HG03064 (cell line): ENCODE data around the gene ZCCHC7.
A peak's percentile ranks its signal among the peaks of the same experiment; 100 is the strongest.
"Not testable (repeated sequence)": the region's sequence is repeated elsewhere in the genome, so short reads cannot be mapped to it uniquely, and the experiment has no call there.

Experiments
- ATAC-seq: cut with Tn5 transposase; IDR thresholded peaks from one replicate; pipeline ENCODE4 v1.9.1; 2021; ENCODE audit warnings: low read depth; ENCODE audit not compliant: unreplicated experiment

The ZCCHC7 gene

DNA sequence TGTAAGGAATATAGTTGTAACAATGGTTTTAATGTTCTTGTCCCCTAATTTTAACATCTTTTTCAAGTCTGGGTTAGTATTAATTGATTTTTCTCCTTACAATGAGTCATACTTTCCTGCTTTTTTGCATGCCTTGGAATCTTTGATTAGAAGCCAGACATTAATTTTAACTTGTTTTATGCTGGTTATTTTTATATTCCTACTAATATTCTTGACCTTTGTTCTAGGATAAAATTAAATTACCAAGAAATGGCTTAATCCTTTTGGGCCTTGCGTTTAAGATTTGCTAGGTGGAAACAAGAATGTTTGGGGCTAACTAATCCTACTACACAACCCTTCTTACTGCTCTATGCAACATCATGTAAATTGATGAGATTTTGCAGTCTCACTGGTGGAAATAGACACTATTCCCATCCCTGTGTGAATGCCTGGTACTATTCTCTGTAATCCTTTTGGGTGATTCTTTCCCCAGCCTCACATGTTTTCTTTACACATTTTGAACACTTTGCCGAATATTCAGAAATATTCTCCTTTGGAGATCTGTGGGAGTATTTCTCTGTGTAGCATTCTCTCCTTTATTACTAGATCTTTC is 47.2 kb downstream of the ZCCHC7 start:
- no peak for ATAC-seq

GRCh38 chr9:37172557-37172956 is 52.2 kb downstream of the ZCCHC7 start:
- no peak for ATAC-seq

DNA sequence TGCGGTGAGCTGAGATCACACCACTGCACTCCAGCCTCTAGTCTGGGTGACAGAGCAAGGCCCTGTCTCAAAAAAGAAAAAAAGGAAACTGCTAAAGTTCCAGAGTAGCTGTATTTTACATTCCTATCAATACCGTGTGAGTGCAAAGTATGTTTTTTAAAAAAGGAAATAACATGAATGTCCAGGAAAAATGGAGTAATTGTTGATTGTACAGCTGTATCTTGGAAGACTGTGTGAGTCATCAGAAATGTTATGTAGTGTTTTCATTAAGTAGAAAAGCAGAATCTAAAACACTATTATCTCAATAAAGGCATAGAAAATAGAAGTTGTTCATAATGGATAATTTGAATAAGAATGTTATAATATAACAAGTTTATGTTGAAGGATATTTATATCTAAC is 53.9 kb downstream of the ZCCHC7 start:
- ATAC-seq: no peak

DNA sequence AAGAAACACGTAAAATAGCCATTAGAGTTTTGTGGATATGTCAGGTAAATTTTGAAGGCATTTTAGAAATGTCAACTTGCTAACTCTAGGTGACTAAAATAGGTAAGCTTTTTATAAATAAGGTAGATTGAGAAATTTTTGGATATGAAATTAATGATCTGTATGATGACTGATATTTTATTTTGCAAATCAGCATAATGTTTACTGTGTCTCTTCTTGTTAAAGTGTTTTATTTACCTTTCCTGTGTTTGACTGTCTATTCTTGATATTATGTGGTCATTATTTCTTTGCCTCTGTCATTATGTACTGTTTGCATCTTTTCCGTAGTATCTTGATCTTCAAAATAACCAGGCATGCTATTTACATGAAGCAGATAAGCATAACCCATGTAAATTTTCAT is 58.4 kb downstream of the ZCCHC7 start:
- no peak for ATAC-seq

DNA sequence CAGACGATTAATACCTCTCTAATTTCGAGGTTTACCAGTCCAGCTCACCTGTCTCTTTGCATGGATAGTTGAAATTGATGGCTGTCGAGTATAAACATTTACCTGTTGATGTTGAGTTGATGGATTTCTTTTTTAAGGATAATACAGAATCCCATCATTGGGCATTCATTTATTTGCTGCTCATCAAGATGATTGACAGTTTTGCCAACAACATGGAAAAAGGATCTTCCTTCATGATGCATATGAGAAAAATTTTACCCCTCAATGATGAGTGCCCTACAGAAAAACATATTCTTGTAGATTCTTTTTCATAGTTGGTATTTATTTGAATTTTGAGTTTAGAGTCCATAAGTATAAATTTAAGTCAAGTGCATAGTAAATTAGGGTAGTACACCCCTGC is 59.2 kb downstream of the ZCCHC7 start:
- ATAC-seq: no peak

DNA sequence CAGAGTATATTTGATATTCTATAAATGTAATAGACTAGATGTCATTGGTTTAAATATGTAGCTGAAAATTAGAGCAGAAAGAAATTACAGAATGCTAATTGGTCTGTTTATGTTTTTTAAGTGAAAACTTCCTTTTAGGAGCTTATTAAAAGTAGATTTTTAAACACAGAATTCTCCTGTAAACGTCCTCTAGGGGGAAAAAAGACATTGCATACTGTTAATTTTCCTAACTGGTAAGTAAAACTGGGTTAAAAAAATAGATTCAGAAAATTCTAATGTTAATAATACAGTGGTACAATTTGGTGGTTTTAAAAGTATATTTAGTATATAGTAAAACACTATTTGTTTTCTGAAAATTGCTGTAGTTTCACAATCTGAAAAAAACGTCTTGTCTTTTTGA is 59.8 kb downstream of the ZCCHC7 start:
- ATAC-seq: no peak

DNA sequence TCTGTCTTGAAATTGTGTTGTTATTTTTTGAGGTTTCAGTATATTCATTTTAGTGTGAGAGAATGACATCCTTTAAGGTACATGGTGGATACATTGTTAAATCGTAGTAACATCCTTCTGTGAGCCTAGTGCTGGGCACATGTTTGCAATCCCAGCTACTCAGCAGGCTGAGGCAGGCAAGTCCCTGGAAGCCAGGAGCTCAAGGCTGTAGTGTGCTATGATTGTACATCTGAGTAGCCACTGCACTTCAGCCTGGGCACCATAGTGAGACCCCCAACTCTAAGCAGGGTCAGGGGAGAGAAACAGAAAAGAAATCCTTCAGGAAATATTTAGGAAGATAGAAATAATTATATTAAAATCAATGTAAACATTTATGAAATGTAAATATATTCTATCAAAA is 62.3 kb downstream of the ZCCHC7 start:
- ATAC-seq: no peak

DNA sequence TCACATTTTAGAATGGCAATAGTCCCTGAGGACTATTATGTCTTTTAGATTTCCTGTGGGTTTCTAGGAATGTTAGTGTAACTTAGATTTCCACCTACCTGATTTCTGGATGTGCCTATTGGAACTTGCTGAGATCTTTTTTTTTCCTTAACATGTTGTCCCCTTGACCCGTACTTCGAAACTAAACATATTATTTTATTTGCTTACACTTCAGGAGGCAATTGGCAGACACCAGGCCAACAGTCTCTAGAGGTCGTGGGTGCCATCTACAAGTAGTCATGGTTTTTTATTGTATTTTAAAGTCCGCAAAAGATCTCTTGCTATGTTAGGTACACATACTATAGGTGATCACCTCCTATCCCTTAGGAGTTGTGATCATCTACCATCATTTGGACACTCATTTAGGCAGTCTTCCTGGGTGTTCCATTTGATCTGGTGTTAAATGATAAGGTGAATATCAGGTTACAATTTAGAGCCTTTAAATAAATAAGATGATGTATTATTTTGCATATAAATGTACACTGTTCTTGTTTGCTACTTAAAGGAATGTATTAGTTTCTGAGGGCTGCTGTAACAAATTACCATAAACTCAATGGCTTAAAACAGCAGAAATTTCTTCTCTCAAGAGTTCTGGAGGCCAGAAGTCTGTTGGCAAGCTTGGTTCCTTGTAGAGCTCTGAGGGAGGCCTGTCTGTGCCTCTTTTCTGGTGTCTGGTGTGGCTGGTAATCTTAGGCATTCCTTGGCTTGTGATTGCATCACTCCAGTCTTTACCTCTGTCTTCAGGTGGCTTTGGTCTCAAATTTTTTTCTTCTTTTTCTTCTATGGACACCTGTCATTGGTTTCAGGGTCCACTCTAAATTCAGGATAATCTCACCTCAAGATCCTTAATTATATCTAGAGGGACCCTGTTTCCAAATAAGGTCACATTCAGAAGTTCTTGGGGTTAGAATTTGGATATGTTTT is 64.8 kb downstream of the ZCCHC7 start:
- no peak for ATAC-seq

DNA sequence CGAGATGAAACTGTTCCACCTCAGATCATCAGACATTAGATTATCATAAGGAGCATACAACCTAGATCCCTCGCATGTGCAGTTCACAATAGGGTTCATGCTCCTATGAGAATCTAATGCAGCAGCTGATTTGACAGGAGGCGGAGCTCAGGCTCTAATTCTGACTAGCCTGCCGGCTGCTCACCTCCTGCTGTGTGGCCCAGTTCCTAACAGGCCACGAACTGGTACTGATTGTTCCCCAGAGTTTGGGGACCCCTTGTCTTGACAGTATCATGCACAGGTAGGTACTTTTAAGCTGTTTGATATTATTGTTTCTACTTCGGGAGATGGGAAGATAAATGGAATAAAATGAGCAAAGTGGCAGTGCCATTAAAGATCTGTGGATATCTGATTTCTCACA is 66.9 kb downstream of the ZCCHC7 start:
- ATAC-seq: peak; percentile 51

DNA sequence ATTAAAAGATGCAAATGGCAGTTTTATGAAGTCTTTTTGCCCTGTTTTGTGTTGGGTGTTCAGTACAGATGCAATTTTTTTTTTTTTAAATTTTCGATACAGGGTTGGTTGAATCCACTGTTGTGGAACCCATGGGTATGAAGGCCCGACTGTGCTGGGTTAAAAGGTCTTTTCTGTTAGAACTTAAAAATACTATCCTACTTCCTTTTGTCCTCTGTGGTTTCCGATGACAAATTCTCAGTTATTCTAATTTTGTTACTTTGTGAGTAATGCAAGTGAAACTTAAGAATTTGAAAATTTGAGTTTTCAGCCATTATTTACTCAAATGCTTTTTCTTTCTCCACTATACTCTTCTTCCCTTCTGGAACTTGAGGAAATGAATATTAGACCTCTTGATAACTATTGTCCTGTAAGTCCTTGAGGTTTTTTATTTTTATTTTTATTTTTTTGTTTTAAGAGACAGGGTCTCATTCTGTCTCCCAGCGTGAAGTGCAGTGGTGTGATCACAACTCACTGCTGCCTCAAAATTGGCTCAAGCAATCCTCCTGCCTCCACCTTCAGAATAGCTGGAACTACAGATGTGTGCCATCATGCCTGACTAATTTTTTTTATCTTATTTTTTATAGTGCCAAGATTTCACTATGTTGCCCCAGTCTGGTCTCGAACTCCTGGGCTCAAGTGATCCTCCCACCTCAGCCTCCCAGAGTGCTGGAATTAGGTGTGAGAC is 67.5 kb downstream of the ZCCHC7 start:
- peak; percentile 68 for ATAC-seq

DNA sequence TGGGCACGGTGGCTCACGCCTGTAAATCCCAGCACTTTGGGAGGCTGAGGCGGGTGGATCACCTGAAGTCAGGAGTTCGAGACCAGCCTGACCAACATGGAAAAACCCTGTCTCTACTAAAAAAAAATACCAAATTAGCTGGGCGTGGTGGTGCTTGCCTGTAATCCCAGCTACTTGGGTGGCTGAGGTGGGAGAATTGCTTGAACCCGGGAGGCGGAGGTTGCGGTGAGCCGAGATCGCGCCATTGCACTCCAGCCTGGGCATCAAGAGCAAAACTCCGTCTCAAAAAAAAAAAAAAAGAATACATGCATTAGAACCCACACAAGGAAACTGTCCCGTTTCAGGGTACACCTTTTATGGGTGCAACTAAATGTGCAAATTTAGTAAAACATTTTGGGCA is 70.4 kb downstream of the ZCCHC7 start:
- not testable (repeated sequence) for ATAC-seq

- no peak for ATAC-seq
Observed at GRCh38 chr9:37191403-37192089, 71.2 kb downstream of the ZCCHC7 start.

DNA sequence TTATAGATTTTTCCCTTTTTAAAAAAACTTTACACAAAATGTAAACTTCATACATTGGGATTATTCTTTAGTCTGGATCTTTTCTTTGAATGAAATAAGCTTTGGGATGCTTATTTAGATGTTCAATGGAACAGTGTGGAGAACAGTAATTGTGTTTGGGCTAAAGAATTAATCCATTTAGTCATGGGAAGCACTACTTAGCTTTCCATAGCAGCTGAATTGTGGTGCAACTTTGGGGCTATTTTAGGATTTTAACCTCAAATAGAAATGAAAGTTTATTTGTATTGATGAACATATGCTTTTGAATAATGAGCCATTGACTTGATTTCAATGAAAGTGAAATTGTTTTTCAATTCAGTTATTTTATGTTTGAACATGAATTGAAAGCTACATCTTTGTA is 72.4 kb downstream of the ZCCHC7 start:
- ATAC-seq: no peak

- peak; percentile 62 for ATAC-seq
Observed at GRCh38 chr9:37197158-37198038, 77.0 kb downstream of the ZCCHC7 start.

DNA sequence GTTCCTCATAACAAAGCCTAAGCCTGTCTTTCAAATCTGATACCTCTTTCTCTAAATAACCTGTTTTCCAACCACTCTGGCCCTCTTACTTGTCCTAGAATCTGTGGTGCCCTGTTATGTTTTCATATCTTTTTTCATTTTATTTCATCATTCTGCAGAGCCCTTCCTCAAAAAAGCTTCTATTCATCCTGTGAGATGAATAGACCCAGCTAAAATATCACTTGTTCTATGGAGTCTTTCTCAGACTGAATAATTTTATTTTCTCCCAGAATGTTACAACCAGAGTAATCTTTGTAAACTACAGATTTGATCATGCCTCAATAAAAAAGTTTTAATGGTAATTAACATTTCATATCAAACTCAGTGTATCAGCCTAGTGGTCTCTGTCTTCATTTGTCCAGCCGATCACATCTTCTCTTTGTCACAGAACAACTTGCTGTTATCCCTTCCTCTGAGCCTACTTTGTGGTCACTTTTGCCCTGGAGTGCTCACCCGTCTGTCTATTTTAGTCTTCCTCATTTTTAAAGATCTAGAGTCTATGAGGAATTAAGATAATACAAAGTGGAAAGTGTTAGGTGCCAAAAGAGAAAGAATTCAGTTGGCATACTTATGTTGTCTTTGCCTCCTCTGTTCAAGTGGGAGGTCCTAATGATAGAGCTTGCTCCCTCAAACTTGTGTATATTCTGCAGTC is 77.8 kb downstream of the ZCCHC7 start:
- ATAC-seq: peak; percentile 3

- no peak for ATAC-seq
Observed at GRCh38 chr9:37198831-37199230, 78.5 kb downstream of the ZCCHC7 start.

- no peak for ATAC-seq
Observed at GRCh38 chr9:37200433-37201005, 80.1 kb downstream of the ZCCHC7 start.

GRCh38 chr9:37201581-37201980 is 81.2 kb downstream of the ZCCHC7 start:
- ATAC-seq: no peak

DNA sequence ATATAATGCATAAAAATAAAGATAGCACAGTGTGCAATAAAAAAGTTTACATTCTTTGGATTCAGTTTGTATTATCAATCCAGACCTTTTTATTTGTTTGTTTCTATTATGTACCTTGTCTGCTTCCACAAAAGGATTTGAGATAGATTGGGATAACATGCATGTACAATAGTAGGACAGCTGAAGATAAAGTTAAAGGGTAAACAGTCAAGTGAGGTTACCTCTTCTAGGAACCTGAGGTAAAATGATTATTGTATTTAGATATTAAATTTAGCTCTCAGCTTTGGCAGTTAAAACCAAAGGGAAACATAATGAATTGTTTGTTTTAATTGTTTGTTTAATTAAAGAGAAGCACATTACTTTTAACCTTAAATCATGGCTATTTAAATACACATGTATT is 81.7 kb downstream of the ZCCHC7 start:
- ATAC-seq: no peak
